Kidney (tissue), 14 donors: Measurements from ENCODE around the gene EXO1. TPM values are rescaled to one million over a fixed set of nuclear protein-coding genes. Genes with fewer than 3 reads are reported as not detected.

Experiments
- DNase-seq, 5 donors: peaks; one replicate each; pipeline ENCODE4 v3.0.0-alpha.2; 2013 to 2020
- FAIRE-seq: peaks from 2 replicates; lab custom pipeline; 2012; peaks lifted over from hg19 to GRCh38; lab: Jason Lieb, UNC
- H3K27ac ChIP-seq, 2 donors: one replicate each; pipeline ENCODE4 v1.7.0; 2013; ENCODE audit warnings: low read depth in 2 of 2, low read length in 2 of 2, inconsistent platforms in 1 of 2
- H3K27me3 ChIP-seq: one replicate; pipeline ENCODE4 v1.7.1; 2013; ENCODE audit warnings: low read length, inconsistent platforms; ENCODE audit not compliant: control insufficient read depth, insufficient read depth
- H3K36me3 ChIP-seq, 3 donors: one replicate each; pipeline versions ENCODE4 v1.7.0 to v1.7.1; 2013; ENCODE audit warnings: low read length in 3 of 3, control low read depth in 1 of 3, inconsistent platforms in 1 of 3; ENCODE audit not compliant: insufficient read depth in 3 of 3, control insufficient read depth in 2 of 3
- H3K4me1 ChIP-seq, 3 donors: one replicate each; pipeline versions ENCODE4 v1.7.0 to v1.7.1; 2013; ENCODE audit warnings: low read length in 3 of 3, inconsistent platforms in 1 of 3, low read depth in 1 of 3; ENCODE audit not compliant: control insufficient read depth in 2 of 3, insufficient read depth in 2 of 3
- H3K4me3 ChIP-seq, 3 donors: one replicate each; pipeline versions ENCODE4 v1.7.0 to v1.8.1; 2013; ENCODE audit warnings: low read length in 3 of 3, control low read depth in 1 of 3, inconsistent platforms in 1 of 3
- H3K9ac ChIP-seq, 3 donors: one replicate each; pipeline versions ENCODE4 v1.7.0 to v1.7.1; 2013; ENCODE audit warnings: low read length in 3 of 3, control low read depth in 1 of 3, inconsistent platforms in 1 of 3
- H3K9me3 ChIP-seq, 3 donors: one replicate each; pipeline versions ENCODE4 v1.7.0 to v1.7.1; 2013; ENCODE audit warnings: low read length in 3 of 3, control low read depth in 1 of 3, inconsistent platforms in 1 of 3; ENCODE audit not compliant: control insufficient read depth in 2 of 3, insufficient read depth in 1 of 3
- CTCF ChIP-seq: IDR thresholded peaks from 3 replicates; pipeline ENCODE4 v1.5.1; 2012; ENCODE audit warnings: mild to moderate bottlenecking, moderate library complexity, borderline replicate concordance; ENCODE audit not compliant: insufficient read depth; ENCODE audit errors: extremely low read depth
- intact Hi-C: fragments of 100-400 bp; cut with DNase I; formaldehyde crosslinking; loops from one replicate; pipeline ENCODE4 v1.11.1; 2022
- polyA plus RNA-seq: library from polyadenylated mRNA; stranded (reverse); fragments of 350-450 nt; fragmentation: Illumina TruSeq; extraction: RNeasy Lipid Tissue Mini Kit (QIAGEN cat#74804); gene quantifications from one replicate; pipeline ENCODE4 v1.2.3, GENCODE V29; 2014; ENCODE audit warnings: low read depth, low replicate concordance; ENCODE audit not compliant: insufficient read depth
- total RNA-seq: library from RNA; stranded (reverse); fragmentation: NEBNext Ultra II Directional; extraction: Animal tissue kit (Norgen Biotek cat#: 25700); gene quantifications from one replicate; pipeline ENCODE4 v1.2.1, GENCODE V29; 2021
- donor health status: control.
- donor health status: control.
- donor health status: control.
- donor health status: control.
- donor health status: control.
- donor health status: DM: yes; HTN: yes; CAD: no.
- donor health status: Normal renal cell carcinoma (clear cell type).

EXO1 gene
- total and polyA plus RNA-seq, 2 donors from 2014 or later, result 0.69 TPM; not detected in 1

DNA sequence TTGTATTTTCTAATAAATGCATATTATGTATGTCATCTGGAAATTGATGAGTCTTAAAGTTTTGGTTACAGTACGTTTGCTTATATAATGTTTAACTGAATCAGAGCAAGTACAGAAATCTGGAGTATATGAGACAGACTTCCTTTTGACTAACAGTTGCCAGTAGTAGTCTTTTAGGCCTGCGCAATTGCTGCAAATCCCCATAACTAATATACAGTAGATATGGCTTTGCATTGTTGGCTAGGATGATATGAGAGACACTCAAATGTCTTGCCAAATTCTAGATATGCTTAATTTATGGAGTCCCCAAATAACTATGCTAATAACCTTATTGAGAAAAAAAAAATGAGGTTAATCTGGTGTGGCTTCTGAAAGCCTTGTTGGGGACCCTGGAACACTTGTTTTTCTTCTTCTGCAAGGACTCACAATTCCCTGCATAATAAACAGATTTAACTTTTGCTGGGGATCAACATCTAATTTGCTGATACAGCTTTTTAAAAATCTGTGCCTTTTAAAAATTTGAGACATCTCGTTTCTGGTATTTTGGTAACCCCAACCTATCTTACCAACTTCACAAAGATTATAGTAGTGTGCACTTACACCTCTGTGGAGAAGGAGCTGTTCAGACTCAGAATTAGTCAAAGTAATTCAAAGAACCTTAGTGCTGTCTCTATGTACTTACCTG, 22.9 kb downstream of the EXO1 start:
- Histone ChIP-seq H3K36me3 (no peaks in the 10 kb centered on the region), H3K27me3 (no peaks in the 10 kb centered on the region), H3K9ac (no peak overlapping the region), H3K4me1 (peaks cover 0 to 3% (median 0%) of the 10 kb centered on the region in 3 donors), H3K27ac (no peak overlapping the region), H3K4me3 (no peak overlapping the region), H3K9me3 (no peaks in the 10 kb centered on the region)
- FAIRE-seq, result no peak
- TF ChIP-seq CTCF, result no peak
- intact Hi-C loops, result no loop called here
- no peak for DNase-seq

GRCh38 chr1:241881440-241881839, 33.4 kb downstream of the EXO1 start:
- H3K9ac ChIP-seq, result no peak overlapping the region
- TF ChIP-seq CTCF, result no peak
- no peaks in the 10 kb centered on the region for H3K36me3 ChIP-seq
- FAIRE-seq (no peak), DNase-seq (no peak)
- no peak overlapping the region for H3K27ac ChIP-seq
- no peaks in the 10 kb centered on the region for H3K4me1 ChIP-seq
- intact Hi-C loops, result no loop called here
- no peak overlapping the region for H3K4me3 ChIP-seq
- no peaks in the 10 kb centered on the region for H3K27me3 ChIP-seq
- no peaks in the 10 kb centered on the region for H3K9me3 ChIP-seq

DNA sequence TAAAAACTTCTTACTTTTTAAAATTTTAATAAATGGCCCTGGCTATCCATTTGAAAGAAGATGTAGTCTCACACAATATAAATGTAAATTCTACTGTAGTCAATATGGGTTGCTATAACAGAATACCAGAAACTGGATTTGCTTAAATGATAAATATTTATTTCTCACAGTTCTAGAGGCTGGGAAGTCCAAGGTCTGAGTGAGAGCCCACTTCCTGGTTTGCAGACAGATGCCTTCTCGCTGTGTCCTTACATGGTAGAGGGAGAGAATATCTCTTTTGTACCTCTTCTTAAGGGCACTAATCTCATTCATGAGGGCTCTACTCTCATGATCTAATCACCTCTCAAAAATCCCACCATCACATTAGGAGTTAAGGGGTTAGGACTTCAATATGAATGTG, 35.2 kb downstream of the EXO1 start:
- no peaks in the 10 kb centered on the region for H3K27me3 ChIP-seq
- H3K27ac ChIP-seq, result no peak overlapping the region
- no peaks in the 10 kb centered on the region for H3K9me3 ChIP-seq

More for the DNA sequence above, 35.2 kb downstream of the EXO1 start:
- Histone ChIP-seq H3K4me3 (no peak overlapping the region), H3K36me3 (no peaks in the 10 kb centered on the region), H3K4me1 (no peaks in the 10 kb centered on the region), H3K9ac (no peak overlapping the region)
- DNase-seq (no peak), FAIRE-seq (no peak)
- TF ChIP-seq CTCF, result no peak
- intact Hi-C loops, result no loop called here
